K562 (cell line): ENCODE results near the gene AP3B2. TPM values are rescaled to one million over a fixed set of nuclear protein-coding genes. Genes with fewer than 3 reads are reported as not detected.

Source experiments
- ARID1B ChIP-seq: fragments of 450-650 bp; IDR thresholded peaks from 2 replicates; pipeline ENCODE4 v1.6.1; 2016; ENCODE audit warnings: antibody characterized with exemption, mild to moderate bottlenecking, inconsistent platforms
- GTF2E2 ChIP-seq: fragments of 200-800 bp; sonication (Bioruptor generic); IDR thresholded peaks from 2 replicates; pipeline ENCODE4 v1.6.1; 2016; ENCODE audit warnings: missing genetic modification characterization, missing compliant biosample characterization
- HDAC2 ChIP-seq: fragments of 450-650 bp; IDR thresholded peaks from 2 replicates; pipeline ENCODE4 v1.6.1; 2016; ENCODE audit warnings: mild to moderate bottlenecking
- L3MBTL2 ChIP-seq: fragments of 450-650 bp; IDR thresholded peaks from 2 replicates; pipeline ENCODE4 v1.6.1; 2016; ENCODE audit warnings: mild to moderate bottlenecking, moderate library complexity
- NFRKB ChIP-seq: fragments of 450-650 bp; IDR thresholded peaks from 2 replicates; pipeline ENCODE4 v1.6.1; 2016; ENCODE audit warnings: low read depth
- PHB2 ChIP-seq: fragments of 450-650 bp; IDR thresholded peaks from 2 replicates; pipeline ENCODE4 v1.6.1; 2017; ENCODE audit warnings: low read depth
- RBFOX2 ChIP-seq: fragments of 200-400 bp; formaldehyde crosslinking; IDR thresholded peaks from 2 replicates; pipeline ENCODE4 v1.6.1; 2017; ENCODE audit warnings: low read depth, mild to moderate bottlenecking, low read length, moderate library complexity
- RBM22 ChIP-seq: fragments of 200-400 bp; formaldehyde crosslinking; IDR thresholded peaks from 2 replicates; pipeline ENCODE4 v1.6.1; 2018; ENCODE audit warnings: low read length, low read depth; ENCODE audit not compliant: poor library complexity, severe bottlenecking
- TCF3 ChIP-seq: sonication (generic); formaldehyde crosslinking; IDR thresholded peaks from 2 replicates; pipeline ENCODE4 v1.4.0; 2020; ENCODE audit warnings: mild to moderate bottlenecking, missing genetic modification reagents
- XRCC4 ChIP-seq: IDR thresholded peaks from one replicate; pipeline ENCODE4 v1.6.1; 2011; ENCODE audit not compliant: insufficient read depth, insufficient read length; ENCODE audit errors: extremely low read depth
- ZNF12 ChIP-seq: sonication (generic); formaldehyde crosslinking; IDR thresholded peaks from 2 replicates; pipeline ENCODE4 v1.4.0; 2020; ENCODE audit warnings: mild to moderate bottlenecking, missing genetic modification reagents
- ZNF146 ChIP-seq: IDR thresholded peaks from one replicate; pipeline ENCODE4 v1.6.1; 2018; ENCODE audit warnings: missing compliant biosample characterization; ENCODE audit not compliant: unreplicated experiment
- ZNF644 ChIP-seq: fragments of 200-800 bp; sonication (Bioruptor generic); IDR thresholded peaks from 2 replicates; pipeline ENCODE4 v1.6.1; 2016; ENCODE audit warnings: low read depth, missing genetic modification characterization, missing compliant biosample characterization
- polyA plus RNA-seq, 8 experiments: library from polyadenylated mRNA; depleted of rRNA in 4 of 8; stranded (reverse) in 5 of 8; unstranded in 3 of 8; fragments of >200 nt; fragmentation: Nextera tagmentation in 2 of 8; fragmentation: Illumina TruSeq in 1 of 8; extraction: Ambion mirVana in 2 of 8; extraction: Trizol in 1 of 8; gene quantifications; 2 replicates each; pipeline versions ENCODE4 v1.2.1 to v1.2.3, GENCODE V29; 2011 to 2014; ENCODE audit warnings: inconsistent platforms in 1 of 8, missing spikeins in 1 of 8
- total RNA-seq, 7 experiments: library from RNA; depleted of rRNA in 6 of 7; stranded (reverse); fragments of >200 nt in 6 of 7; fragmentation: Illumina TruSeq in 2 of 7; extraction: Trizol in 2 of 7; gene quantifications; 2 replicates each; pipeline versions ENCODE4 v1.2.1 to v1.2.3, GENCODE V29; 2011 to 2021; ENCODE audit warnings: low replicate concordance in 1 of 7
- TF ChIP-seq, protein P1 (sequence below): sonication (generic); formaldehyde crosslinking; IDR thresholded peaks from 2 replicates; pipeline ENCODE4 v1.8.1; 2023; ENCODE audit warnings: mild to moderate bottlenecking, missing genetic modification reagents
- TF ChIP-seq, protein P2 (sequence below): sonication (generic); formaldehyde crosslinking; IDR thresholded peaks from 2 replicates; pipeline ENCODE4 v1.8.1; 2023; ENCODE audit warnings: mild to moderate bottlenecking, missing genetic modification reagents, moderate library complexity
- TF ChIP-seq, protein P3 (sequence below): fragments of 250-450 bp; sonication (Bioruptor Pico); IDR thresholded peaks from 2 replicates; pipeline ENCODE4 v1.8.0; 2021; ENCODE audit warnings: moderate library complexity, mild to moderate bottlenecking, inconsistent platforms
- TF ChIP-seq, protein P4 (sequence below): fragments of 250-450 bp; sonication (Bioruptor Pico); IDR thresholded peaks from 2 replicates; pipeline ENCODE4 v1.8.0; 2022; ENCODE audit warnings: moderate library complexity, mild to moderate bottlenecking, inconsistent platforms
- TF ChIP-seq, protein P5 (sequence below): fragments of 250-450 bp; sonication (Bioruptor Pico); IDR thresholded peaks from 2 replicates; pipeline ENCODE4 v1.4.0; 2020
- TF ChIP-seq, protein P6 (sequence below): fragments of 450-650 bp; IDR thresholded peaks from 2 replicates; pipeline ENCODE4 v1.6.1; 2016; ENCODE audit warnings: mild to moderate bottlenecking

Gene AP3B2
- total and polyA plus RNA-seq, 9 of the 15 experiments (the other 6 are each of a cell fraction or from before 2014, with no cell fraction given), result 0.03 to 0.15 (median 0.10) TPM; not detected in 2

DNA sequence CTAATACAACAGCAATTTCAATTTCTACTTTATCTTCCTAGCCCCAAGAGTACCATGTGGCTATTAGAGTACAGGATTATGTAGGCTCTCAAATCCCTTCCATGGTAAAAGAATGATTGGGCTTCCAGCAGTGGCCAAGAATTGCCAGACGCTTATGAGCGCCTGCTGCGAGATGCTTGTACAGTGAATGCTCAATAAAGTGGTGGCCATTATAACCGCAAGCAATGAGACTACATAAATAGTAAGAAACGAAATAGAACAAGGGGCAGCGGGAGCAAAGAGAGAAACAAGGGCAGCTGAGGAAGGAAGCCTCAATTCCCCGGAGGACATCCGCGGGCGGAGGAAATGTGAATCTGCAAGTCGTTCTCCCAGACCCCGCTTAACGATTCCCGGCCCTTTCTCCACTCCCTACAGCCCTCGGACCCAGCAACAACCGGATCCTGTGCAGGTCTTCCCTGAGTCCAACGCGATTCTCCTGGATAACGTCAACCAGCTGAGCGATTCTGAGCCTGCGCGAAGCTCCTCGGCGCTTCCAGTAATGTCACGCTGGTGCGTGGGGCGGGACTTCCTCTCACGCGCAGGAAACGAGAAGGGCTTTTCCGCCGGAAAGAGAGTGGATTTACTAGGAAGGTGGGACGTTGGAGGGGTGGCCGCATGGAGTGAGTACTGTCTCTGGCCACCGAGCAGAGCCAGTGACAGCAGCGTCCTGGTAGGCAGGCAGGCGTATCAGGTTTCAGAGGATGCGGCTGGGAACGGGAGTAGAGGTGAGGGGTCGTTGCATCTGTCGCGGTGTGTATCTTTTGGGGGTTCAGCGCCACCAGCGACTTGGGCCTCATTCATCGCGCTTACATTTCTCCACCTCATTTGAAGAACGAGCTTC is 40.5 kb upstream of the AP3B2 start (continued):
- TF ChIP-seq PHB2 (0 out of 2 replicates have a peak, but pooled peaks have one; percentile 30), GTF2E2 (peak; percentile 85; the same call in 1 of the 2 replicates), ZNF644 (tag) (no peak; the same call in 1 of the 2 replicates), TCF3 (CRISPR knock-in tag) (0 out of 2 replicates have a peak, but pooled peaks have one; percentile 5), ZNF12 (CRISPR knock-in tag) (no peak), HDAC2 (peak; percentile 92), XRCC4 (no peak), L3MBTL2 (peak; percentile 64; the same call in 1 of the 2 replicates), RBM22 (no peak), ARID1B (no peak), ZNF146 (CRISPR knock-in tag) (no peak), NFRKB (peak; percentile 22; the same call in 1 of the 2 replicates), RBFOX2 (peak; percentile 98)
- TF ChIP-seq, protein P1, sequence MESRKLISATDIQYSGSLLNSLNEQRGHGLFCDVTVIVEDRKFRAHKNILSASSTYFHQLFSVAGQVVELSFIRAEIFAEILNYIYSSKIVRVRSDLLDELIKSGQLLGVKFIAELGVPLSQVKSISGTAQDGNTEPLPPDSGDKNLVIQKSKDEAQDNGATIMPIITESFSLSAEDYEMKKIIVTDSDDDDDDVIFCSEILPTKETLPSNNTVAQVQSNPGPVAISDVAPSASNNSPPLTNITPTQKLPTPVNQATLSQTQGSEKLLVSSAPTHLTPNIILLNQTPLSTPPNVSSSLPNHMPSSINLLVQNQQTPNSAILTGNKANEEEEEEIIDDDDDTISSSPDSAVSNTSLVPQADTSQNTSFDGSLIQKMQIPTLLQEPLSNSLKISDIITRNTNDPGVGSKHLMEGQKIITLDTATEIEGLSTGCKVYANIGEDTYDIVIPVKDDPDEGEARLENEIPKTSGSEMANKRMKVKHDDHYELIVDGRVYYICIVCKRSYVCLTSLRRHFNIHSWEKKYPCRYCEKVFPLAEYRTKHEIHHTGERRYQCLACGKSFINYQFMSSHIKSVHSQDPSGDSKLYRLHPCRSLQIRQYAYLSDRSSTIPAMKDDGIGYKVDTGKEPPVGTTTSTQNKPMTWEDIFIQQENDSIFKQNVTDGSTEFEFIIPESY (CRISPR knock-in tag), result no peak; the same call in 1 of the 2 replicates
- TF ChIP-seq, protein P2, sequence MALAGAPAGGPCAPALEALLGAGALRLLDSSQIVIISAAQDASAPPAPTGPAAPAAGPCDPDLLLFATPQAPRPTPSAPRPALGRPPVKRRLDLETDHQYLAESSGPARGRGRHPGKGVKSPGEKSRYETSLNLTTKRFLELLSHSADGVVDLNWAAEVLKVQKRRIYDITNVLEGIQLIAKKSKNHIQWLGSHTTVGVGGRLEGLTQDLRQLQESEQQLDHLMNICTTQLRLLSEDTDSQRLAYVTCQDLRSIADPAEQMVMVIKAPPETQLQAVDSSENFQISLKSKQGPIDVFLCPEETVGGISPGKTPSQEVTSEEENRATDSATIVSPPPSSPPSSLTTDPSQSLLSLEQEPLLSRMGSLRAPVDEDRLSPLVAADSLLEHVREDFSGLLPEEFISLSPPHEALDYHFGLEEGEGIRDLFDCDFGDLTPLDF, result peak; percentile 53; the same call in 1 of the 2 replicates
- TF ChIP-seq, protein P3, sequence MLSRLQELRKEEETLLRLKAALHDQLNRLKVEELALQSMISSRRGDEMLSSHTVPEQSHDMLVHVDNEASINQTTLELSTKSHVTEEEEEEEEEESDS, result no peak
- TF ChIP-seq, protein P4, sequence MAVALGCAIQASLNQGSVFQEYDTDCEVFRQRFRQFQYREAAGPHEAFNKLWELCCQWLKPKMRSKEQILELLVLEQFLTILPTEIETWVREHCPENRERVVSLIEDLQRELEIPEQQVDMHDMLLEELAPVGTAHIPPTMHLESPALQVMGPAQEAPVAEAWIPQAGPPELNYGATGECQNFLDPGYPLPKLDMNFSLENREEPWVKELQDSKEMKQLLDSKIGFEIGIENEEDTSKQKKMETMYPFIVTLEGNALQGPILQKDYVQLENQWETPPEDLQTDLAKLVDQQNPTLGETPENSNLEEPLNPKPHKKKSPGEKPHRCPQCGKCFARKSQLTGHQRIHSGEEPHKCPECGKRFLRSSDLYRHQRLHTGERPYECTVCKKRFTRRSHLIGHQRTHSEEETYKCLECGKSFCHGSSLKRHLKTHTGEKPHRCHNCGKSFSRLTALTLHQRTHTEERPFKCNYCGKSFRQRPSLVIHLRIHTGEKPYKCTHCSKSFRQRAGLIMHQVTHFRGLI (CRISPR knock-in tag), result no peak
- TF ChIP-seq, protein P5, sequence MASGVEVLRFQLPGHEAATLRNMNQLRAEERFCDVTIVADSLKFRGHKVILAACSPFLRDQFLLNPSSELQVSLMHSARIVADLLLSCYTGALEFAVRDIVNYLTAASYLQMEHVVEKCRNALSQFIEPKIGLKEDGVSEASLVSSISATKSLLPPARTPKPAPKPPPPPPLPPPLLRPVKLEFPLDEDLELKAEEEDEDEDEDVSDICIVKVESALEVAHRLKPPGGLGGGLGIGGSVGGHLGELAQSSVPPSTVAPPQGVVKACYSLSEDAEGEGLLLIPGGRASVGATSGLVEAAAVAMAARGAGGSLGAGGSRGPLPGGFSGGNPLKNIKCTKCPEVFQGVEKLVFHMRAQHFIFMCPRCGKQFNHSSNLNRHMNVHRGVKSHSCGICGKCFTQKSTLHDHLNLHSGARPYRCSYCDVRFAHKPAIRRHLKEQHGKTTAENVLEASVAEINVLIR (CRISPR knock-in tag), result 0 out of 2 replicates have a peak, but pooled peaks have one; percentile 12
- TF ChIP-seq, protein P6, sequence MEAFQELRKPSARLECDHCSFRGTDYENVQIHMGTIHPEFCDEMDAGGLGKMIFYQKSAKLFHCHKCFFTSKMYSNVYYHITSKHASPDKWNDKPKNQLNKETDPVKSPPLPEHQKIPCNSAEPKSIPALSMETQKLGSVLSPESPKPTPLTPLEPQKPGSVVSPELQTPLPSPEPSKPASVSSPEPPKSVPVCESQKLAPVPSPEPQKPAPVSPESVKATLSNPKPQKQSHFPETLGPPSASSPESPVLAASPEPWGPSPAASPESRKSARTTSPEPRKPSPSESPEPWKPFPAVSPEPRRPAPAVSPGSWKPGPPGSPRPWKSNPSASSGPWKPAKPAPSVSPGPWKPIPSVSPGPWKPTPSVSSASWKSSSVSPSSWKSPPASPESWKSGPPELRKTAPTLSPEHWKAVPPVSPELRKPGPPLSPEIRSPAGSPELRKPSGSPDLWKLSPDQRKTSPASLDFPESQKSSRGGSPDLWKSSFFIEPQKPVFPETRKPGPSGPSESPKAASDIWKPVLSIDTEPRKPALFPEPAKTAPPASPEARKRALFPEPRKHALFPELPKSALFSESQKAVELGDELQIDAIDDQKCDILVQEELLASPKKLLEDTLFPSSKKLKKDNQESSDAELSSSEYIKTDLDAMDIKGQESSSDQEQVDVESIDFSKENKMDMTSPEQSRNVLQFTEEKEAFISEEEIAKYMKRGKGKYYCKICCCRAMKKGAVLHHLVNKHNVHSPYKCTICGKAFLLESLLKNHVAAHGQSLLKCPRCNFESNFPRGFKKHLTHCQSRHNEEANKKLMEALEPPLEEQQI, result no peak
